HG03521 (cell line): Measurements from ENCODE around the gene ALK.

Experiments
- ATAC-seq: cut with Tn5 transposase; IDR thresholded peaks from one replicate; pipeline ENCODE4 v1.9.1; 2021; ENCODE audit warnings: mild to moderate bottlenecking, moderate library complexity; ENCODE audit not compliant: unreplicated experiment

ALK gene

DNA sequence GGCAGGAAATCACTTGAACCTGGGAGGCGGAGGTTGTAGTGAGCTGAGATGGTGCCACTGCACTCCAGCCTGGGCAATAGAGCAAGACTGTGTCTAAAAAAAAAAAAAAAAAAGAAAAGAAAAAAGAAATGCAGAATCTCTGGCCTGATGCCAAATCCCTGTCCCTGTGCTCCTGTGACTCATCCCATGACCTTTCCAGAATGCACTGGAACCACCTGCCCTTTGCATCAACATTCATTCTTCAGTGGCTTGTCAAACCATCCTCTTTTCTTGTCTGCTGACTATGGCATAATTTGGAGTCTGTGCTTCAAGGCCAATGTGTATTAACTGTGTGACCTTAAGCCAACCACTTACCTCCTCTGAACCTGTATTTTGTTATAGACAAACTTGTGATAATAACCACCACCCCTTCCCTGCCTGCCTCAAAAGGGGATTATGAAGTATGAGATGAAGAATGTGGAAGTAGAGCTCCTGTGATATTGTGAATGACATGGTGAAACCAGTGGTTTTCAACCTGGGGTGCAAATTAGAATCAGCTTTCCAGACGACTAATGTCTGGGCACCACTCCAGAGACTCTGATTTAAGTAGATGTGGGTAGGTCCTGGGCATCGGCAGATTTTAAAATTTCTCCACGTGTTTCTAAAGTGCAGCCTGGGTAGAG lies 616.9 kb downstream of the ALK start:
- ATAC-seq = no peak

DNA sequence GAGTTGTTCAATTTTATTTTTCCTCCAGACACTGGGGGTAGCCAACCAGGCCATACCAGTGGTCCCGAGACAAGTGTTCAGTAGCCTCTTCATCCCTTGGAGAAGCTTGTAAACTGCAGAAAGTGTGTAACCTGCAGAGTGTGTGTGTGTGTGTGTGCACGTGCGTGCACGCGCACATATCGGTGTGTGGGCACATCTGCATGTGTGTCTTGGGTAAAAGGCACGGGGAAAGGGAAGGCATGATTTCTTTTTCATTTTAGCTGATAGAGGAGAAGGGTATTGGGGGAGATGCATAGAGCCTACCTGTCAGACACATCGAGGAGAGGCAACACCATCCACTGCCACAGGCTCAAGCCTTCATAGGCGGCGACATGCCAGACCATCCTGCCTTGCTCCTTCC lies 624.8 kb downstream of the ALK start:
- ATAC-seq = no peak

DNA sequence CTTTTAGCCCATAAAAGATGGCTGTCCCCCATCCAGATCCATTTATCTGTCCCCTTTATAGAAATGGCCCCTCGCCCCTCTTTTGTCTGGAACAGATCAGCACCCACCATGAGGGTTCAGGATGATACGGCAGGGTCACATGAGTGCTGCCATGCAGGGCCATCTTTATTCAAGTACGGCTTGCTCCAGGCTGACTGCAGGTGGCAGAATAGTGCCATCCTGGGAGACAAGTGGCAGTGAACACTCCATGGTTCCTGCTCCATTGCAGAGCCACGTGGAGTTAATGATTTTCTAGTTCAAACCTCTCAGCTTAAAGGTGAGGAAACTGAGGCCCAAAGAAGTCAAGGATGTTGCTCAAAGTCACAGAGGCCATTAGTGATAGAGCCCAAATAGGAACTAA lies 625.5 kb downstream of the ALK start:
- no peak for ATAC-seq

DNA sequence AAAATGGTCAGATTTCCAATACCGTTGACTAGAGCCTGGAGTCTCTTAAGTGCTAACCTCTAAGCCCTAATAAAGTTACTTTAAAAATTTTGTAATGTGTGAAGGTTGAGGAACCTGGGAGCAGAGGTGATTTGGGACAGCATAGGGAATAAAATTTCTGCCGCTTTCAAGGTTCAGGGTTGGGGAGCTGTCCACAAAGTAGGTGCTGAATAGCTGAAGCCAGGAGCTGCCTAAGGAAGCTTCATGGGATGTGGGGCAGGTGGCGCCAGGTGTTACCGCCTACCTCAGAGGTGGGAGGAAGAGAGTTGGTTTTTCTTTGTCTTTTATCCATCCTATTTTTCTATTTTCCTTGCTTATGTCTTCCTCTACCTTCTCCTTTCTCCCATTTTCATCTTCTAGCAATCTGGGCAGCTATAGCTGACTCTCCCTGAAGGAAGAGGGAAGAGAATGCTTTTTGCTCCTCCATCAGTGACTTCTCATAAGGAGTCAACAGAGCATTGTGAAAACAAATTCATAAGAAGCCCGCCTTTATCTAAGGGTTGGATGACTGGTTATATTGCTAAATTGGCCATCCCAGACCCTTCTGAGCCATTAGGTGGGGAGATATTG lies 627.5 kb downstream of the ALK start:
- no peak for ATAC-seq

DNA sequence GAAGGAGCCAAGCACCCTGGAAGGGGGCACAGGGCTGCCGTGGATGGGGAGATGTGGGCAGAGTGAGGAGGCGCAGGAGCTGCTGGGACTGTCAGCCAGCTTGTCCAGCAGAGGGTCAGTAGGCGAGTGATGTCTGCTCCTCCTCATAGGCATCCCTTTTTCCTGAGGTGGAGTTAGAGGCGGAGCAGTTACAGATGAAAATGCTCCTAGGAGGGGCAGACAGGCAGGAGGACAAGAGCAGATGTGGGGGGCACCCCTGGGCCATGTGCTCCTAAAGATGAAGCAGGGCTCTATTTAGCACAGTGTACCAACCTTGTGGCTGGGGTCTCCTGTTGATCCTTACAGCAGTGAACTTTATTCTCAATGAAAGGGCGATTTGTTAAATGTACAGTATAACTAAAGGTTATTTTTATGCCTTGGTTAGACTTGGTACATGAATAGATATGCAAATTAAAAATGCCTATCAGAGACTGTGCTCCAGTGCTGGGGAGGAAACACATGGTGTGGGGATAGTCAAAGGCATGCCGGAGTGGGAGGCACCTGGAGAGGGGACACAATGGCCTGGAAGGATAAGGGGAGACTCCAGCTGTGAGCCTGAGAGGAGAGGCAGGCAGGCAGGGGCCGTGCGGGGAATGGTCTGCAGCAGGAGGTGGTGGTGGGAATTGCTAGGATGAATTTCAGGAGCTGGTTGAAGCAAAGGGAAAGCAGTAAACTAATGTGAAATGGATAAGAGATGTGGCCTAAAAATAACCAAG lies 630.9 kb downstream of the ALK start:
- no peak for ATAC-seq

DNA sequence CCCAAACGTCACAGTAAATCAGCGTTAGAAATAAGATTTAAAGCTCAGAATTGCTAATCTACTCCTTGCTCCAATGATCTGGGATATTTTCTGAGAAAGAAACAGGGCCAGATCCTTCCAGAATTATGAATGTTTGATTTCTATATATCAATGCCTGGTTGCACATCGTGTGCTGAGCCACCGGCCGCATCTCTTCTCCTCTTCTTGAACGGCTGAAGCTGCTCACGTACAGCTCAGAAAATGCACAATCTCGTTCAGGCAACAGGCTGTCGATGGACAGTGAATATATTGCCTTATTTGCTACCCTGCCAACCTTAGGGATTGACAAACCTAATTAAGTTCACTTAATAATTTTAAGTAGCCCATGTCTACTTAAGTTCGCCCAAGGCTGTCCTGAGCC lies 636.7 kb downstream of the ALK start:
- no peak for ATAC-seq

DNA sequence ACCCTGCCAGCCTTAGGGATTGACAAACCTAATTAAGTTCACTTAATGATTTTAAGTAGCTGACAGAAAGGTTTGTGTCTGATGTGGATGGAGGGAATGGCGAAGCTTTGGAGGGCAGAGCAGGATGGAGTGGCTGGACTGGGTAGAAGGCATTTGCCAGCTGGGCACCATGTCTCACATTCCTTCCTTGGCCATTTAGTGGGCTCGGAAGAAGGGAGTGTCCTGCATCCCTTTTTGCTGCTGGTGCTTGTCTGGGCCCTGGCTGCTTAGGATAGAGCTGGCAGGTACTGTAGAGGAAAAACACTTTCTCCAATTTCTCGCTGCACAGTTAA lies 639.5 kb downstream of the ALK start:
- ATAC-seq = no peak

DNA sequence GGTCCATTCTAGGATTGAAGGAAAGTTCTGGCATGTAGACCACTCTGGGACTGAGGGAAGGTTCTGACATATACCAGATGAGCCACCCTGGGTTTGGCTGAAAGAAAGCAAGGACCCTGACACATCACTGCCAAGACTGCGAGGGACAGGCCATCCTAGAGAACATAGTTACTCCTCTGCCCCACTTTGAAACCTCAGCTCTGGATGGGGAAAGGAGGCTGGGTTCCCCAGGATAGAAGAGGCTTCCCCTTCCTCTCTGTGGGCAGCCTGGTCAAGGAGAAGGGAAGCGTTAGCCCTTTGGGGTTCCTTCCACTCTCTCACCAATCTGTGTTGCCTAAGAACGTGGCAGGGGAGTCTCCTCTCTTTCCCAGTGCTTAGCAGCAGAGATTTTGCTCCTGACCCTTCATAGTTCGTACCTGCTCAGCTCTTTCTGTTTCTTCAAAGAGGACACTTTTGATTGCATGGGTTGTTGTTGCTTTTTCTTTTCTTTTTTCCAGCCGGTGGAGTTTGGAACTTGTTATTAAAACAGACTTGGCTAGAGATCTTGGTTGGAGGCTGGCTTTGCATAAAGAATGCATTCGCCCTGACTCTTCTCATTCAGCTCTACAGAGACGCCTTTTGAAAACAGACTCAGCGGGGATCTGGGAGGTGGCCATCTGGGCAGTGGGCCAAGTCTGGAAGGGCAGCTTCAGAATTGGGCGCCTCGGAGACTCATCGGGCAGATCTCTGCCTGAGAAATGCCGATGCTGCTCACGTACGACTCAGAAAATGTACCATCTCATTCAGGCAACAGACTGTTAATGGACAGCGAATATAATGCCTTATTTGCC lies 640.1 kb downstream of the ALK start:
- no peak for ATAC-seq

DNA sequence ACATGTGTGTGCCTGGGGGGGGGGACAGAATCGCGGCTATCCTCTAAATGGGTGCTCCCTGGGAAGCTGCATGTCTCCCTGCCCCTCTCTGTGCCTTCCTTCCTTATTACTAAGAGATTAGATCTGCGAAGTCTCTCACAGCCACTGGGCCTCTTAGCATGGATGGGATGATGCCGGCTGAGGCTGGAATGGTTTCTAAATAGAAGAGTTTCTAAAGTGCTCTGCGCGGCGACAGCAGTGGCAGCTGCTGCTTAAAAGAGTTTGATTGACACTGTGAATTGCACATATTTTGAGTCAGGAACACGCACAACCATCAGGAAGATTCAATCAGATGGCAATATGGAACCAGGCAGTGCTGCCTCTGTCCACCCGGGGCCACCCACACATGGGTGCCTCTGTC lies 642.4 kb downstream of the ALK start:
- ATAC-seq = no peak

DNA sequence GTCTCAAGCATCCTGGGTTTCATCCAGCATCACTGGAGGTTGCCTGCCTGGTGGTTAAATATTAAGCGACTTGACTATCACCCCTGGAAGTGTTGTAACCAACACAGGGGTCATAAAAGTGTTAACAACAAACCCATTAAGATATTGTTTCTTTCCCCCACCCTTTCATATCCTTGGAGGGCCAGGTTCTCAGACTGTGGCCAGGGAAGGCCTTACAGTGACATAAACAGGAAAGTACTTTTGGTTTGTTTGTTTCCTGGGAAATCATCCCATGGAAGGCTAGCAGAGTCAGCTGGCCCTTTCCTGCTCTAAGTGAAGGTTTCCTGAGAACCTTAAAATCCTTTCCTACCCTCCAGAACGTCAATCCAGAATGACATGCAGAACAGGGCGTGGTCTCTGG lies 645.2 kb downstream of the ALK start:
- no peak for ATAC-seq

DNA sequence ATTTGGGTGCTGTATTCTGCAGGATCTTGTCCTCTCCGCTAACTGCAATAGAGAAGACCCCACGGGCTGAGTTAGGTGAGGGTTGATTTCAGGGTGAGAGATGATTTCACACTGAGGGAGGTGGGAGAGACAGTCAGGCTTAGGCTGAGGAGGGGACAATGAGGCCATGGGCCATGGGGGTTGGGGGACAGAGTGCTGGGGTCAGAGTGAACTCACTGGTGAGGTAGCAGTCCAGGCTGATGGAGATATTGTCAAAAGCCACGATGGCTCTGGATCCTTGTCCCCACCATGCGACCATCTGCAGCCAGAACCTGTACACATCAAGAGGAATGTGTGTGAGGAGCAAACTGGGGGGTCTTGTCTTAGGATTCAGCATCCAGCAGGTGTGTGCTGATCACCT lies 646.2 kb downstream of the ALK start:
- no peak for ATAC-seq

DNA sequence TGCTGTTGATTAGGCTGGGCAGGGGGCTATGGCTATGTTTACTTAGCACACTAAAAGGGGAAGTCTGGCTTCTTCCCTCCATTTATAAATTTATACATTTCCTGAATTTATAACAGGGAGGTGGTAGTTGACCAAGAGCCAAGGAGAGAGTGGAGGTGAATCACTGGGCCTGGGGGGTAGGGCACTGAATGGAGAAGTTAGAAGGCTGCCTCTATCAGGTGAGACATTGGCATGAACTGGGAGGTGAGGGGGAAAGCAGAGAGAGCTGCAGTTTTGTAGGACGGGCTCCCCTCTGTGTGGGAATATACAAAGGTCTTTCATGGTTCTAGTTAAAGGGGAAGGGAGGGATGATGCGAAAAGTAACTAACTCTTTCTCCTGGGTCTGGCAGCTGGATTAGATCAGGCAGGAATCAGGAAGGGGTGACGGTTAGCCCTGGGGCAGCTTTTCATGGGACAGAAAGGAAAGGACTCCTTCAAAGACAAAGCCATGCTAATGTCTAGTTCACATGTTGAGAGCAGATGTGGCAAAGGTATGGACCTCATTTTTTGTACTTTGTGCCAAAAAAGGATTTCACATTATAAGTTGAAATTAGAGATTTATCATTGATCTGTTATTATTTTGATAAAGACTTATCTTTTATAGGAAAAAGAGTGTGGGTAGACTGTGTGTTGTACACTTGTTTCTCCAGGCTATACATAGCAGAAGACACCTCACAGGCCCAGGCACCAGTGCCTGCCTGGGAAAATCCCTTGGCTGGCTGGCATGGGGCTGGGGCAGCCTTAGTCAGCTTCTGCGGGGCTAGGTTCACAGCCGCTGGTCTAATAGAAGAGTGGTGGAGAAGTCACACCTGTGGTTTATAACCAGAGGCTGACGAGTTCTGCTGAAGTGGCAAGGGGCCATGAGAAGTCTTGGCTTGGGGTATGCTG lies 647.4 kb downstream of the ALK start:
- no peak for ATAC-seq

DNA sequence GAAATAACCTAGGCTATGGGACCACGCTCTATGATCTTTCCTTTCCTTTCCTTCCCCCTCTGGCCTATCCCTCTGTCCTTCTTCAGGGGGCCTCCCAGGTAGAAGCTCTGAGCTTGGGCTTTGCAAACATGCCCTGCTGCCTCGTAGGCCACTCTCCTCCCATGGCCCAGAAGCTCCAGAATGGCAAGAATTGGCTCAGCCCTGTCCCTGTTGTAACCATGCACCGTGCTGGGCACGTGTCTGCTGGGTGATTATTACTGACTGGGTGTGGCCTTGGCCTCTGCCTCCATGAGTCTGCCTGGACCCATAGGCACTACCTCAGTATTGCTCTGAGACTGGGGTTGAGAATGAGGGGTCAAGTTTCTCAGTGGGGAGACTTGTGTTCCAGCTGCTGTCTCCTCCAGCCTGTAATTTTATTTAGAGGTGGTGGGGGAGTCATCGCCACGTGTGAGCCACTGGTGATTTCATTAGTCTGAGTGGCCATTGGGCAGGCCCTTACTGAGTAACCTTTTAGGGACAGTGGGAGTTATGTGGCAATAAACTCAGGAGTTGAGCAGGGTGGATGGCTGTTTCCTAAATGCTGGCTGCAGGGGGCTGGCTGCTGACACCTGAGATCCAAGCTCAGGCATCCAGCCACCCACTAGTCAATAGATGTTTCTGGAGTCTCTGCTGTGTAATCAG lies 648.2 kb downstream of the ALK start:
- no peak for ATAC-seq

DNA sequence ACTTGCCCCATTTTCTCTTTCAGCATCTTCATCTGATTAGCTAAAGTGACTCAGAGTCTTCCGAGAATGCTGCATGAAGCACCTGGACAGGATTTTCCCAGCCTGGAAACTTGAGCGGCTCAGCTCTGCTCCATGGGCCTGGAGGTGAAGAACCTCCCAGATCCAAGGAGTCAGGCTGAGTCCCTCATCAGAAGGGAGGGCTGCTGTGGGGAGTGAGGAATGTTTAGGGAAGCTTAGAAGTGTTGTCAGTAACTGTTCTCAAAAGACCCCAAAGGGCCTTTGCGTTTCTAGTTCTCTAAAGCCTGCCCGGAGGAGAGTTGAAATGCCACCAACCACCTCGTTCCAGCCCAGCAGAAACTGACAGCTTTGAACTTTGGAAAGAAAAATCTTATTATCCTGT lies 649.1 kb downstream of the ALK start:
- ATAC-seq = no peak

DNA sequence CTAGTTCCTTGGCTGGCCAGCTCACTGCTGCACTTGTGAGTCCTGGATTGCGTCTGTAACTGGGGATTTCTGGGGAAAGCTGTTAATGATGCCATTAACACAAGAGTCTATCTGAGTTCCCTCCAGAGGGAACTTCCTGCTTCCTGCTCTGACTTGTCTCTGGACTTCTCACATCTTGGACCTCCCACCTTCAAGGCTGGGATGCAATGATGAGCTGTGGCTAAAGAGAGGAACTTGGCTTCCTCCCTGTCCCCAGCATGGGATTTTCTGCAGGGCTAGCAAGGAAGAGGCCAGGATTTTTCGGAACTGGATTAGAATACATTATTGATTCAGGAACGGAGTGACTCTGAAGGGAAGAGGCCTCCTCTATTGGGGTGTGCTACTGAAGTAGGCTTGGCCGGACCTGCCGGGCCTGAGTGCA lies 650.7 kb downstream of the ALK start:
- ATAC-seq = no peak

DNA sequence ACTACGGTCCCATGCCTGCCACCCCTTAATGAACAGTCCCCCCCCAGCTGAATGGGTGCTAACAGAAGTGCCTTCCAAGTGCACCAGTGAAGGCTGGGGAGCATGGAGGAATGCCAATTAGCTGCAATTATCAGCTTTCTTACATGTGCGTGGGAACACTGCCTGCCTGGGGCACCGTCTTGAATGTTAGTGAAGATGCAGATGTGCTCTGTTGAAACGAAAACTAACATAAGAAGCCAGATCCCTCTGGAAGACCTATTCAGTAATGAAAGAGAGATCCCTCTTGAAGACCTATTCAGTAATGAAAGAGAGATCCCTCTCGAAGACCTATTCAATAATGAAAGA lies 651.6 kb downstream of the ALK start:
- no peak for ATAC-seq

DNA sequence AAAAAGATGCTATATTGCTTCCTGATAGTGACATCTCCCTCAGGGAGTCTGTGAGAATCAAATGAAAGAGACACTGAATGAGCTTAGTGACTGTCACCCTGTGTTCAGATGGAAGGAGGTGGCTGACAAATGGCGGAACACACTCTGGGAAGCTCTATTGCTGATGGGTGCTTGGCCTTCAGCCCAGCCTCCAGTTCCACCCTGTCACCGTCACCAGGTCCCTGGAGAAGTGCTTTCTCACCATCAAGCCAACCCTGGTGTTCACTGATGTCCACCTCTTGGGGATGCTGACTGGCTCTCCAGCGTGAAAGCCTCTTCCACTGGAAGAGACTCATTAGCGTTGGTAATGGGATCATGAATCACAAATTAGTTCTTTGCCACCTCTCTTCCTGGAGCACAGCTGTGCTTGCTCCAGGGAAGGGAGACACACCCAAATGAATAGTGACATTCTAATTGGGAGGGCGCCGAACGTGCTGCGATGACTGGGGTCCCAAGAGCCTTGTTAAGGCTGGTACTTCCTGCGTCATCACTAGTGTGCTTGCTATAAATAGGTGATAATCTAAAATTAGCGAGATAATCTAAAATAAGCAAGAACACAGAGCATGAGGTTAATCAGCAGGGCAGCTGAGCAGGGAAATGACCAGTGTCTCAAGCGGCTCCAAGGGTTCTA lies 652.2 kb downstream of the ALK start:
- ATAC-seq = no peak

DNA sequence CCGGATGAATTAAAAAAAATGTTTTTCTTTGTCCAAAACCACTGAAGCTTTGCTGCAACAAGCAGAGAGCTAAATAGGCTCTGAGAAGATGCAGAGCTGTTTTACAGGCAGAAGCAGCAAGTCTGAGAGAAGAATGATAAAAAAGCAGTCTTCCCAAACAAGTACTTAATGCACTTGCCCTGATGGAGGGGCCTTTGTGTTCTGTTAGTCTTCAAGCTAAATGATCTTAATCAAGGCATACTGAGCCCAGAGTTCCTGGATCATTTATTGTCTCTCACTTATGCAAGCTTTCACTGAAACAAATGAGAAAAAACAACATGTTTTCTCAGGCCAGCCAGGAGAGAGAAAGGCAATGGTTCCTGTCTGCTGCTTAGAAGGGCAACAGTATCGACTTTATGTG lies 653.7 kb downstream of the ALK start:
- ATAC-seq = no peak

DNA sequence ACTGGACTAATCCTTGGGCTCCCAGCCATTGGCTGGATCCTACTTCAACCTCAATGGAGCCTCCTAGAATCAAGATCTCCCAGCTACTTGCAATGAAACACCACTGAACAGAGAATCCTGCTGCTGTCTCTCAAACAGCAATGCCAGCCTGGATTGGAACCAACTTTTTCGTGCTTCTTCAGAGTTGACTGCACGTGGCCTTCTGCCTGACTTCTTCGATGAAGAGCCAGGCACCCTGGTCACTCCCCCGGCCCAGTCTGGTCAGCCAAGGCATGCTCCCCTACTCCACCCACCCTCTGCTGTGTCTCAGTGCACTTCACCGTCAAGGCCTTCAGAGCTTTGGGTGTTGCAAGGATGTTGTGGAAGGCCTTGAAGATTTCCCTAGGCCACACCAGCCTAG lies 657.5 kb downstream of the ALK start:
- ATAC-seq = no peak
